ENCODE data around the gene UBE4B.

GRCh38 chr1:10173582-10173981 is 140.8 kb downstream of the UBE4B start:
- TF ChIP-seq STAG1 (CRISPR knock-in tag; IDR thresholded peaks at IDR 0.05; ENCODE audit: borderline replicate concordance) (no peak), TFE3 (CRISPR knock-in tag; IDR thresholded peaks at IDR 0.05) (no peak), PCBP2 (IDR thresholded peaks at IDR 0.05; ENCODE audit: low read depth, low read length, poor library complexity, severe bottlenecking) (no peak), CGGBP1 (CRISPR knock-in tag; IDR thresholded peaks at IDR 0.05) (no peak), ZNF780A (CRISPR knock-in tag; IDR thresholded peaks at IDR 0.05) (no peak), NR1H2 (CRISPR knock-in tag; IDR thresholded peaks at IDR 0.05) (no peak), CTCF (IDR thresholded peaks at IDR 0.05 in 2 of 3, conservative IDR thresholded peaks at IDR 0.05 in 1 of 3; ENCODE audit: insufficient read depth in 2 of 3, low read depth in 1 of 3, low read length in 3 of 3) (no peak), RBFOX2 (IDR thresholded peaks at IDR 0.05; ENCODE audit: low read depth, low read length) (no peak), RBM39 (optimal IDR thresholded peaks at IDR 0.05; ENCODE audit: low read depth, low read length) (no peak), CAMTA2 (CRISPR knock-in tag; conservative IDR thresholded peaks at IDR 0.05) (no peak), ZFP36 (IDR thresholded peaks at IDR 0.05; ENCODE audit: low read depth, low read length, partially characterized antibody) (no peak)

All from K562 (cell line).